Measurements from ENCODE around the gene ABHD4.

DNA sequence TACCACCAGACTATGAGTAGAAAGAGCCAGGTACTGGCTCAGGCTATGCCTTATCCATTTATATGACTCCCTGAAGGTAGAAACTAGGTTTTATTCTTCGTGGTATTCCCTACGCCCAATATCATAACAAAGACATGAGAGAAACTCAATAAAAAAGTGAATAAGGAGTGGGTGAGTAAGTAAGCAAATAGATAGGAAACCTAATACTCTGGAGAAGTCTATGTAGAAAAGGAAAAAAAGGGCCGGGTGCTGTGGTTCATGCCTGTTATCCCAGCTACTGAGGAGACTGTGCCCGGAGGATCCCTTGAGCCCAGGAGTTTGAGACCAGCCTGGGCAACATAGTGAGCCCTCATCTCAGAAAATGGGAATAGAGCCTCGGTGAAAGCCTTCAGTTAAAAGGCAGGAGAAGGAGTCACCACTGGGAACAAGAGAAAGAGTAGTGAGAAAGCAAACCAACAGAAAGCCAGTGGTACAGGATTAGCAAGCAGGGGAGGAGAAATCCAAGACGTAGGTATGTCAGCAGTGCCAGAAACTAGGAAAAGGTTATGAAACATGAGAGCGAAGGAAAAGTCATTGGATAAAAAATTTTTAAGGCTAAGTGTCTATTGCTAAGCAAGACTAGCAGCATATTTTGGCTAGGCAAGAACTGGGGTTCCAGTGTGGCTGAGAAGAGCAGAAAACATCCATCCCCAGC lies 52.1 kb downstream of the ABHD4 start:
- TF ChIP-seq, protein P1, sequence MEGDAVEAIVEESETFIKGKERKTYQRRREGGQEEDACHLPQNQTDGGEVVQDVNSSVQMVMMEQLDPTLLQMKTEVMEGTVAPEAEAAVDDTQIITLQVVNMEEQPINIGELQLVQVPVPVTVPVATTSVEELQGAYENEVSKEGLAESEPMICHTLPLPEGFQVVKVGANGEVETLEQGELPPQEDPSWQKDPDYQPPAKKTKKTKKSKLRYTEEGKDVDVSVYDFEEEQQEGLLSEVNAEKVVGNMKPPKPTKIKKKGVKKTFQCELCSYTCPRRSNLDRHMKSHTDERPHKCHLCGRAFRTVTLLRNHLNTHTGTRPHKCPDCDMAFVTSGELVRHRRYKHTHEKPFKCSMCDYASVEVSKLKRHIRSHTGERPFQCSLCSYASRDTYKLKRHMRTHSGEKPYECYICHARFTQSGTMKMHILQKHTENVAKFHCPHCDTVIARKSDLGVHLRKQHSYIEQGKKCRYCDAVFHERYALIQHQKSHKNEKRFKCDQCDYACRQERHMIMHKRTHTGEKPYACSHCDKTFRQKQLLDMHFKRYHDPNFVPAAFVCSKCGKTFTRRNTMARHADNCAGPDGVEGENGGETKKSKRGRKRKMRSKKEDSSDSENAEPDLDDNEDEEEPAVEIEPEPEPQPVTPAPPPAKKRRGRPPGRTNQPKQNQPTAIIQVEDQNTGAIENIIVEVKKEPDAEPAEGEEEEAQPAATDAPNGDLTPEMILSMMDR (conservative IDR thresholded peaks at IDR 0.05; ENCODE audit: low read depth in 2 of 2), result no peak
- TF ChIP-seq CREB1 (CRISPR knock-in tag; IDR thresholded peaks at IDR 0.05; ENCODE audit: low read depth) (no peak), POLR2AphosphoS5 (IDR thresholded peaks at IDR 0.05; ENCODE audit: low read depth) (no peak), EZH2 (IDR thresholded peaks at IDR 0.05; ENCODE audit: low read depth, unreplicated experiment) (no peak)
- TF ChIP-seq, protein P2, sequence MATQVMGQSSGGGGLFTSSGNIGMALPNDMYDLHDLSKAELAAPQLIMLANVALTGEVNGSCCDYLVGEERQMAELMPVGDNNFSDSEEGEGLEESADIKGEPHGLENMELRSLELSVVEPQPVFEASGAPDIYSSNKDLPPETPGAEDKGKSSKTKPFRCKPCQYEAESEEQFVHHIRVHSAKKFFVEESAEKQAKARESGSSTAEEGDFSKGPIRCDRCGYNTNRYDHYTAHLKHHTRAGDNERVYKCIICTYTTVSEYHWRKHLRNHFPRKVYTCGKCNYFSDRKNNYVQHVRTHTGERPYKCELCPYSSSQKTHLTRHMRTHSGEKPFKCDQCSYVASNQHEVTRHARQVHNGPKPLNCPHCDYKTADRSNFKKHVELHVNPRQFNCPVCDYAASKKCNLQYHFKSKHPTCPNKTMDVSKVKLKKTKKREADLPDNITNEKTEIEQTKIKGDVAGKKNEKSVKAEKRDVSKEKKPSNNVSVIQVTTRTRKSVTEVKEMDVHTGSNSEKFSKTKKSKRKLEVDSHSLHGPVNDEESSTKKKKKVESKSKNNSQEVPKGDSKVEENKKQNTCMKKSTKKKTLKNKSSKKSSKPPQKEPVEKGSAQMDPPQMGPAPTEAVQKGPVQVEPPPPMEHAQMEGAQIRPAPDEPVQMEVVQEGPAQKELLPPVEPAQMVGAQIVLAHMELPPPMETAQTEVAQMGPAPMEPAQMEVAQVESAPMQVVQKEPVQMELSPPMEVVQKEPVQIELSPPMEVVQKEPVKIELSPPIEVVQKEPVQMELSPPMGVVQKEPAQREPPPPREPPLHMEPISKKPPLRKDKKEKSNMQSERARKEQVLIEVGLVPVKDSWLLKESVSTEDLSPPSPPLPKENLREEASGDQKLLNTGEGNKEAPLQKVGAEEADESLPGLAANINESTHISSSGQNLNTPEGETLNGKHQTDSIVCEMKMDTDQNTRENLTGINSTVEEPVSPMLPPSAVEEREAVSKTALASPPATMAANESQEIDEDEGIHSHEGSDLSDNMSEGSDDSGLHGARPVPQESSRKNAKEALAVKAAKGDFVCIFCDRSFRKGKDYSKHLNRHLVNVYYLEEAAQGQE (IDR thresholded peaks at IDR 0.05; ENCODE audit: unreplicated experiment), result no peak
- TF ChIP-seq, protein P3, sequence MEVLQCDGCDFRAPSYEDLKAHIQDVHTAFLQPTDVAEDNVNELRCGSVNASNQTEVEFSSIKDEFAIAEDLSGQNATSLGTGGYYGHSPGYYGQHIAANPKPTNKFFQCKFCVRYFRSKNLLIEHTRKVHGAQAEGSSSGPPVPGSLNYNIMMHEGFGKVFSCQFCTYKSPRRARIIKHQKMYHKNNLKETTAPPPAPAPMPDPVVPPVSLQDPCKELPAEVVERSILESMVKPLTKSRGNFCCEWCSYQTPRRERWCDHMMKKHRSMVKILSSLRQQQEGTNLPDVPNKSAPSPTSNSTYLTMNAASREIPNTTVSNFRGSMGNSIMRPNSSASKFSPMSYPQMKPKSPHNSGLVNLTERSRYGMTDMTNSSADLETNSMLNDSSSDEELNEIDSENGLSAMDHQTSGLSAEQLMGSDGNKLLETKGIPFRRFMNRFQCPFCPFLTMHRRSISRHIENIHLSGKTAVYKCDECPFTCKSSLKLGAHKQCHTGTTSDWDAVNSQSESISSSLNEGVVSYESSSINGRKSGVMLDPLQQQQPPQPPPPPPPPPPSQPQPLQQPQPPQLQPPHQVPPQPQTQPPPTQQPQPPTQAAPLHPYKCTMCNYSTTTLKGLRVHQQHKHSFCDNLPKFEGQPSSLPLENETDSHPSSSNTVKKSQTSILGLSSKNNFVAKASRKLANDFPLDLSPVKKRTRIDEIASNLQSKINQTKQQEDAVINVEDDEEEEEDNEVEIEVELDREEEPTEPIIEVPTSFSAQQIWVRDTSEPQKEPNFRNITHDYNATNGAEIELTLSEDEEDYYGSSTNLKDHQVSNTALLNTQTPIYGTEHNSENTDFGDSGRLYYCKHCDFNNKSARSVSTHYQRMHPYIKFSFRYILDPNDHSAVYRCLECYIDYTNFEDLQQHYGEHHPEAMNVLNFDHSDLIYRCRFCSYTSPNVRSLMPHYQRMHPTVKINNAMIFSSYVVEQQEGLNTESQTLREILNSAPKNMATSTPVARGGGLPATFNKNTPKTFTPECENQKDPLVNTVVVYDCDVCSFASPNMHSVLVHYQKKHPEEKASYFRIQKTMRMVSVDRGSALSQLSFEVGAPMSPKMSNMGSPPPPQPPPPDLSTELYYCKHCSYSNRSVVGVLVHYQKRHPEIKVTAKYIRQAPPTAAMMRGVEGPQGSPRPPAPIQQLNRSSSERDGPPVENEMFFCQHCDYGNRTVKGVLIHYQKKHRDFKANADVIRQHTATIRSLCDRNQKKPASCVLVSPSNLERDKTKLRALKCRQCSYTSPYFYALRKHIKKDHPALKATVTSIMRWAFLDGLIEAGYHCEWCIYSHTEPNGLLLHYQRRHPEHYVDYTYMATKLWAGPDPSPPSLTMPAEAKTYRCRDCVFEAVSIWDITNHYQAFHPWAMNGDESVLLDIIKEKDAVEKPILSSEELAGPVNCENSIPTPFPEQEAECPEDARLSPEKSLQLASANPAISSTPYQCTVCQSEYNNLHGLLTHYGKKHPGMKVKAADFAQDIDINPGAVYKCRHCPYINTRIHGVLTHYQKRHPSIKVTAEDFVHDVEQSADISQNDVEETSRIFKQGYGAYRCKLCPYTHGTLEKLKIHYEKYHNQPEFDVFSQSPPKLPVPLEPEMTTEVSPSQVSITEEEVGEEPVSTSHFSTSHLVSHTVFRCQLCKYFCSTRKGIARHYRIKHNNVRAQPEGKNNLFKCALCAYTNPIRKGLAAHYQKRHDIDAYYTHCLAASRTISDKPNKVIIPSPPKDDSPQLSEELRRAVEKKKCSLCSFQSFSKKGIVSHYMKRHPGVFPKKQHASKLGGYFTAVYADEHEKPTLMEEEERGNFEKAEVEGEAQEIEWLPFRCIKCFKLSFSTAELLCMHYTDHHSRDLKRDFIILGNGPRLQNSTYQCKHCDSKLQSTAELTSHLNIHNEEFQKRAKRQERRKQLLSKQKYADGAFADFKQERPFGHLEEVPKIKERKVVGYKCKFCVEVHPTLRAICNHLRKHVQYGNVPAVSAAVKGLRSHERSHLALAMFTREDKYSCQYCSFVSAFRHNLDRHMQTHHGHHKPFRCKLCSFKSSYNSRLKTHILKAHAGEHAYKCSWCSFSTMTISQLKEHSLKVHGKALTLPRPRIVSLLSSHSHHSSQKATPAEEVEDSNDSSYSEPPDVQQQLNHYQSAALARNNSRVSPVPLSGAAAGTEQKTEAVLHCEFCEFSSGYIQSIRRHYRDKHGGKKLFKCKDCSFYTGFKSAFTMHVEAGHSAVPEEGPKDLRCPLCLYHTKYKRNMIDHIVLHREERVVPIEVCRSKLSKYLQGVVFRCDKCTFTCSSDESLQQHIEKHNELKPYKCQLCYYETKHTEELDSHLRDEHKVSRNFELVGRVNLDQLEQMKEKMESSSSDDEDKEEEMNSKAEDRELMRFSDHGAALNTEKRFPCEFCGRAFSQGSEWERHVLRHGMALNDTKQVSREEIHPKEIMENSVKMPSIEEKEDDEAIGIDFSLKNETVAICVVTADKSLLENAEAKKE (CRISPR knock-in tag; IDR thresholded peaks at IDR 0.05), result no peak
- TF ChIP-seq, protein P4, sequence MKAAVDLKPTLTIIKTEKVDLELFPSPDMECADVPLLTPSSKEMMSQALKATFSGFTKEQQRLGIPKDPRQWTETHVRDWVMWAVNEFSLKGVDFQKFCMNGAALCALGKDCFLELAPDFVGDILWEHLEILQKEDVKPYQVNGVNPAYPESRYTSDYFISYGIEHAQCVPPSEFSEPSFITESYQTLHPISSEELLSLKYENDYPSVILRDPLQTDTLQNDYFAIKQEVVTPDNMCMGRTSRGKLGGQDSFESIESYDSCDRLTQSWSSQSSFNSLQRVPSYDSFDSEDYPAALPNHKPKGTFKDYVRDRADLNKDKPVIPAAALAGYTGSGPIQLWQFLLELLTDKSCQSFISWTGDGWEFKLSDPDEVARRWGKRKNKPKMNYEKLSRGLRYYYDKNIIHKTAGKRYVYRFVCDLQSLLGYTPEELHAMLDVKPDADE (IDR thresholded peaks at IDR 0.05), result no peak
